Neutrophil (primary cell): ENCODE data around the gene COPS2.

Experiments
- H3K27ac ChIP-seq: fragments of 200-600 bp; sonication (generic); 2 replicates; pipeline ENCODE4 v1.5.1; 2016; ENCODE audit warnings: mild to moderate bottlenecking, moderate library complexity
- H3K27me3 ChIP-seq: fragments of 200-600 bp; sonication (generic); 2 replicates; pipeline ENCODE4 v1.6.0; 2016; ENCODE audit warnings: mild to moderate bottlenecking
- H3K36me3 ChIP-seq: fragments of 200-600 bp; sonication (generic); 2 replicates; pipeline ENCODE4 v1.5.1; 2017
- H3K4me1 ChIP-seq, 2 experiments: fragments of 200-600 bp in 1 of 2; sonication (generic) in 1 of 2; 1 replicate in 1 of 2; 2 replicates in 1 of 2; pipeline versions ENCODE4 v1.5.1 to v1.6.1; 2013 to 2016; ENCODE audit warnings: low read depth in 1 of 2, low read length in 1 of 2, mild to moderate bottlenecking in 1 of 2, moderate library complexity in 1 of 2; ENCODE audit not compliant: control insufficient read depth in 1 of 2, insufficient read depth in 1 of 2
- H3K4me3 ChIP-seq, 2 experiments: fragments of 200-600 bp in 1 of 2; sonication (generic) in 1 of 2; 1 replicate in 1 of 2; 2 replicates in 1 of 2; pipeline ENCODE4 v1.5.1; 2013 to 2016; ENCODE audit warnings: low read depth in 1 of 2, low read length in 1 of 2, mild to moderate bottlenecking in 1 of 2, moderate library complexity in 1 of 2
- H3K9me3 ChIP-seq: fragments of 200-600 bp; sonication (generic); 2 replicates; pipeline ENCODE4 v1.5.1; 2016
- CTCF ChIP-seq: fragments of 200-600 bp; sonication (generic); IDR thresholded peaks from 2 replicates; pipeline ENCODE4 v1.5.1; 2016; ENCODE audit warnings: antibody characterized with exemption

COPS2 gene

GRCh38 chr15:49134683-49135341, 20.6 kb downstream of the COPS2 start:
- H3K36me3 ChIP-seq = peaks cover 78% of the 10 kb centered on the region
- no peak overlapping the region for H3K27ac ChIP-seq
- no peak for TF ChIP-seq CTCF
- H3K4me1 ChIP-seq = peaks cover 0 to 11% of the 10 kb centered on the region in 2 experiments
- H3K9me3 ChIP-seq = no peaks in the 10 kb centered on the region
- H3K4me3 ChIP-seq = no peak overlapping the region
- no peaks in the 10 kb centered on the region for H3K27me3 ChIP-seq

GRCh38 chr15:49131403-49131802, 24.0 kb downstream of the COPS2 start:
- no peak for TF ChIP-seq CTCF
- no peak overlapping the region for H3K4me3 ChIP-seq
- H3K27ac ChIP-seq = no peak overlapping the region
- H3K4me1 ChIP-seq = peaks cover 0 to 3% of the 10 kb centered on the region in 2 experiments
- no peaks in the 10 kb centered on the region for H3K27me3 ChIP-seq
- peaks cover 90% of the 10 kb centered on the region for H3K36me3 ChIP-seq
- no peaks in the 10 kb centered on the region for H3K9me3 ChIP-seq

- no peak for TF ChIP-seq CTCF
- H3K4me3 ChIP-seq = no peak overlapping the region
- H3K27ac ChIP-seq = no peak overlapping the region
- H3K4me1 ChIP-seq = no peaks in the 10 kb centered on the region
- no peaks in the 10 kb centered on the region for H3K27me3 ChIP-seq
- peaks cover 41% of the 10 kb centered on the region for H3K36me3 ChIP-seq
- H3K9me3 ChIP-seq = no peaks in the 10 kb centered on the region
Measured at GRCh38 chr15:49124371-49124770, 31.0 kb downstream of the COPS2 start.

- no peaks in the 10 kb centered on the region for H3K4me1 ChIP-seq
- no peak overlapping the region for H3K4me3 ChIP-seq
- peaks cover 24% of the 10 kb centered on the region for H3K36me3 ChIP-seq
- TF ChIP-seq CTCF = no peak
- no peak overlapping the region for H3K27ac ChIP-seq
- H3K27me3 ChIP-seq = no peaks in the 10 kb centered on the region
- no peaks in the 10 kb centered on the region for H3K9me3 ChIP-seq
Measured at GRCh38 chr15:49122541-49123062, 32.8 kb downstream of the COPS2 start.

- peaks cover 17% of the 10 kb centered on the region for H3K36me3 ChIP-seq
- no peak overlapping the region for H3K27ac ChIP-seq
- no peak overlapping the region for H3K4me3 ChIP-seq
- H3K9me3 ChIP-seq = no peaks in the 10 kb centered on the region
- H3K4me1 ChIP-seq = no peaks in the 10 kb centered on the region
- TF ChIP-seq CTCF = no peak
- no peaks in the 10 kb centered on the region for H3K27me3 ChIP-seq
Measured at GRCh38 chr15:49121901-49122300, 33.5 kb downstream of the COPS2 start.
